Fibroblast of skin of back (primary cell): Measurements from ENCODE around the gene GALNT18.
A peak's percentile ranks its signal among the peaks of the same experiment; 100 is the strongest.

Experiments
- DNase-seq: peaks from one replicate; pipeline ENCODE4 v3.0.0-alpha.2; 2013

The GALNT18 gene

DNA sequence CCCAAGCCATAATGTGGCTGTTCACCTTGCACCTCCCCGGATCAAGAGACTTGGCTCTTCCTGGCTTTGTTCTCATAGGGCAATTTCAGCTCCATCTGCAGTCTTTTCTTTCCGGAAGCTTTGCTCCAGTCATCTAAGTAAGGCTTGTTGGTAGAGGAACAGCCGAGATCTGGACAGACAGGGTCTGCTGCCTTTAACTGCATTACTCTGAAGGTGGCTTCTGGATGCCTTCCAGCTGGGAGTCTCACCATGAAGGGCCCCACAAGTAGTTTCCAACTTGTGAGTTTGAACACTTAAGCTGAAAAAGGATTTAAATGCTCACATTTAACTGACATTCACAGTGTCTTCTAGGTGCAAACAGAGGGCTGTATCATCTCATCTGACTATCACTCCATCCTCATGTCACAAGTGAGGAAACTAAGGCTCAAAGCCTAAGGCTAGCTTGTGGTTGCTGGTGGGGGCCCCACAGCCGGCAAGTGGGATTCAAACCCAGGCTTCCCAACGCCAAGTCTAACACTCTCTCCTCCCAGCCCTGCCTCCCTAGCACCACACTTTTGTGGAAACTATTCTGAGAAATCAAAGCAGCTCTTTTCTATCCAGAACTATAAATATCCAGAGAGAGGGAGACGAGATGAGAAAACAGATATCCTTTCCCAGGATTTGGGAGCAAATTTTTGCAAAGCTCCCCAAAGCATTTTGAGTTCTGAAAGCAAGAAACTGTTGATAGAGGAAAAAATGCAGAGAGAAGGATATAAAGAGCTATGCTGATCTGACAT lies 58.4 kb downstream of the GALNT18 start:
- no peak for DNase-seq

DNA sequence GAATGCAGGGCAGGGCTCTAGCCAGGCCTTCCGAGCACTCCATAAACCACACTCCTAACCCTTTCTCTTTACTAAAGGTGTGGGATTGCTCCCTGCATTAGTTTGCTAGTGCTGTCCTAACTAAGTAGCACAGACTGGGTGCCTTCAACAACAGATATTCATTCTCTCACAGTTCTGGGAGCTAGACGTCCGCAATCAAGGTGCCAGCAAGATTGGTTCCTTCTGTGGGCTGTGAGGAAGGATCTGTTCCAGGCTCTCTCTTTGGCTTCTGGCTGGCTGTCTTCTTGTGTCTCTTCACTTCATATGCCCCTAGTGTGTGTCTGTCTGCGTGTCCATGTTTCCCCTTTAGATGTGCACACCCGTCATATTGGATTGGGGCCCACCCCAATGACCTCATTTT lies 59.8 kb downstream of the GALNT18 start:
- no peak for DNase-seq

DNA sequence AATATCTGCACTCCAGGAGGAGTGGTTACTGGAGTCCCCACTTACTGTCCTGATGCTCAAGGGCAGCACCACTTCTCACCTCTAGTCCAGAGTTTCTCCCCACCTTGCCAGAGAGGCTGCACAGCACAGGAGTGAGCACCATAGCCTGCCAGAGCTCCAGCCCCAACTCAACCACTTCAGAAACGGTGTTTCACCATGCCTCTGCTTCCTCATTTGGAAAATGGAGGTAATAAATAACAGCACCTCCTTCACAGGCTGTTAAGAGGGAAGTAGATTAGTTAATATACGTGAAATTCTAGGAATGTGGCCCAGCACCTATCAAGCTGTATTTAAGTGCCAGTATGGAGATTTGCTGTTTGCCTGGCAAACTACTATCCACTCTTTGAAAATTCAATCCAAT lies 63.0 kb downstream of the GALNT18 start:
- no peak for DNase-seq

DNA sequence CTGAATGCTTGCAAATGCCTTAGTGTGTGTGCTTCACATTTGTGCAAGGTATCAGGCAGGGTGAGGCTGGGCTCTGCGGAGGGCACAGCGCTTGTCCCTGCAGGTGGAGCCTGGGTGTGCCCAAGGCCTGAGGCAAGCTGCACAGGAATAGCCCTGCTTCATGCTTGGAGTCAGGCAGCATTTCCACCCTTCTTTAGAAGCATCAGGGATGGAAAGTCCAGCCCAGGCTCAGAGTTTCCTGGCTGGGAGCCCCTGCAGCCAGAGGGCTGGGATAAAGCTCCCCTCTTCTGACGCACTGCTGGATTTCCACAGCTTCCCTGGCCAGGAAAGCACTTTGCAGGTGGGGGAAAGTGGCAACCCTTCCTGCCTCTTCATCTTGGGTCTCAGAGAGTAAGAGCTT lies 63.4 kb downstream of the GALNT18 start:
- no peak for DNase-seq

DNA sequence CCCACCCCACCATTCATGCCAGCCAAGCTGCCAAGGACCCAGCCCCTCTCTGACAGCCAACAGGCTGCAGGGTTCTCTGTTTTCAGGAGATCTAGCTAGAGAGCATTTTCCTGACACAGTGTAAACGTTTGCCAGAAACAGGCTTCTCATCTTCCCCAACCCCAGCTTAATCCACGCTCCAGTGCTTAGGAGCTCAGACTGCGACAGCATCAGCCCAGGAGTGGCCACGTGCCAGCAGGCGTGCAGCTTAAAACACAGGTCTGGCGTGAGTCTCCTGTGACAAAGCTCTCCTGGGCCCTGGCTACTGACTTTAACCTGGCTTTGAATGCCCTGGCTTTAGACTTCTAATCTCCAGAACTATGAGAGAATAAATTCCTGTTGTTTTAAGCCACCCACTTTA lies 66.6 kb downstream of the GALNT18 start:
- no peak for DNase-seq

DNA sequence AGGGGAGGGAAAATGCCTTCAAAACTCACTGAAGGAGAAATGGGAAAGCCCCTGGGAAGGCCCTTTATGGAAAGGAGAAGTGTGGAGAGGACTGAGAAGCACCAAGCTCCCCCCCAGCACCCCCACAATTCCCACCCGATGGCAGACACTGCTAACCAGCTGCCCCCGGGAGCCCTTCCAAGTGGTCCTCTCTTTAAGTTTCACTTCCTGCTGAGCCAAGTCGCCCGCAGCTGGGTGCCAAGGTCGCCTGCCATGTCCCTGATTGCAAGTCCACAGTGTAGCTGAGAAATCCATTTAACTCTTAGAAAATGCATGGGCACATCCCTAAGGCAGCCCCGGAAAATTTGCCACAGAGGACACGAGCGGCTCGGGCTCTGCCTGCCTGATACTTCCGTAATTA lies 68.2 kb downstream of the GALNT18 start:
- DNase-seq, result no peak

DNA sequence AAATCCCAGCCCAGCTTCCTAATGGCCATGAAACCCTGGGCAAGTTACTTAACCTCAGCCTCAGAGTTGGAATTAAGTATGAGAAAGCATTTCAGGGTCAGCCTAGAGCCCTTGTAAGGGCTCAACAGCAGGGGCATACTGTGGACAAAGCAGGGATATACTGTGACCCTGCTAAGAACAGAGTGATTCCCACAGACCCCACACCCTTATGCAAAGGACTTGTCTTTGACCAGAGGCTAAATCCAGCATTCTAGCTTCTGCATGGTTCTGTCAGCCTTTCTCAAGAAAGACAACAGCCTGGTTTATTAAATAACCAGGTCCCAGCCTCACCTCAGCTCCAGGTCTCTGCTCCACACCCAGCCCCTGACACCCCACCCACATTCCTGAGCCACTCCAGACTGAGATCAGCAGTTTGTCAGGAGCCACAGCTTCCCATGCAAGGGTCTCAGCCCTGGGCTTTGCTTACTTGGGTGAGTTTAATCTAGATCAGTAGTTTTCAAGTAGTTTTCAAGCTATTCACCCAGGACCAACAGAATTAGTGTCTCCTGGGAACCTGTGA lies 69.2 kb downstream of the GALNT18 start:
- DNase-seq, result no peak

DNA sequence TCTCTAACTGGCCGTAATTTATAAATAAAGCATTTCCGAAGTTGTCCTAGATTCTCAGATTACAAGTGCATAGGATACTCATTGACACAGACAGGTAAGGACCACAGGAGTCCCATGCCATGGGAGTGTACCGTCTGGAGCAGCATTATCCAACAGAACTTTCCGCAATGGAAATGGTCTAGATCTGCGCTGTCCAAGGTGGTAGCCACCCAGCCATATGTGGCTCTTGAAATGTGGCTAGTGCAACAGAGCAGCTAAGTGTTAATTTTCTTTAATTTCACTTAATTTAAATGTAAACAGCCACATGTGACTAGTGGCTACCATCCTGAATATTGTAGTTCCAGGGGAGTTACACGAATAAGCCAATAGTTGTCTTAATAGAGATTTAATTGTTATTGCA lies 71.3 kb downstream of the GALNT18 start:
- DNase-seq, result no peak

DNA sequence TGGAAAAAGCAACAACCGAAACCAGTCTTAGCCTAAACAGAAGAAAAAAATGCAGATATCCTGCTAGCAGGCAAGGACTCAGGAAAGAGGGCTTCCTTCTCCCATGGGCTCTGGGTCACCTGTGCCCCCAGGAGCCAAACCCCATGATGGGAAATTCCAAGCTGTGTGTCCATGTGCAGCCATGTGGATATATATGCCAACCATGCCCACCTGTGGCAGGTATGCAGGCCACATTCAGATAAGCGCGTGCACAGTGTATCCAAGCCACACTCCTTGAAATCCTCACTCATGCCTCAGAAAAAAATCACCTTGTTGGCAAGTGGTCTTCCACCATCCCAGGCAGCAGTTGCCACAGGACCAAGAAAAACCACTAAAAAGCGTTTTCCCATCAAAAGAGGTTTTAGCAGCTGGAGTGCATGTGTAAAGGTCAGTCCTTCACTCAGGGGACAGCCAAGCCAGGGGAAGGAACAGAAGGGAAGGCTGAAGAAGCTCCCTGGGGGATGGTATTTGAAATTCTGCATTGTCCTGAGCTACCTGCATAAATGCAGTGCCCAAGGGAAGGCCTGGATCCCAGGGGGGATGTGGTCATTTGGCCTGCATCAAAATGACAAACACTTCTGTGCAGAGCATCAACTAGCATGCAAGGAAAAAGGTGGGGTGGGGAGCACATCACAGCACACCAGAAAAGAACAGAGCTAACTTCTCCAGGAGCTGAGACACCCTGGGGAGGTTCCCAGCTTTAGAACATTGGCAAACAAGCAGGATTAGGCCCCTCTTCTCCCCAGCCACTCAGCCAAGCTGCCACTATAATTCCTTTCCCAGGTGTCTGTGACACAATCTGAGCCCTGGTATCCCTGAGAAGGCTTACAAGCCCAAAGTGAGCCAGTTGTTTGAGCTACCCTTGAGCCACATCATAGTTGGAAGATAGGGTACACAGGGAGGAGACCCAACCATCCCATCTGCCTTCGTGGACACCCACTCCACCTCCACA lies 76.2 kb downstream of the GALNT18 start:
- DNase-seq, result no peak

DNA sequence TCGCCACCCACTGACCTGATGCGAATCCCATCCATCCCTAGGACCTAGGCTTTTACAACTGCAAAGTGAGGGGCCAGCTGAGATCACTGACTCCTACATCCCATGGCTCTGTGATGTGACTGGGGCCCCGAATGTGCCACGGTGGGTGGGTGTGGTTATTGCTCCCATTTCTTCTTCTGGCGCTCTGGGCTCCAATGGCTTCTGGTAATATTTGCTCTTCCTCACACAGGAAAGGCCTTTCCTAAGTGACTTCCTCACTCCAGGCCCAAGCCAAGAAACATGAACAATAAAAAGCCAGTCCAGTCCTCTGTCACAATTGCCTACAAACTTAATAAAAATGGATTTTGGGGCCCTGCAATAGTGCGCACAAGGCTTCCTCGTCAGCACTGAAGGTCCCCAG lies 78.1 kb downstream of the GALNT18 start:
- no peak for DNase-seq

DNA sequence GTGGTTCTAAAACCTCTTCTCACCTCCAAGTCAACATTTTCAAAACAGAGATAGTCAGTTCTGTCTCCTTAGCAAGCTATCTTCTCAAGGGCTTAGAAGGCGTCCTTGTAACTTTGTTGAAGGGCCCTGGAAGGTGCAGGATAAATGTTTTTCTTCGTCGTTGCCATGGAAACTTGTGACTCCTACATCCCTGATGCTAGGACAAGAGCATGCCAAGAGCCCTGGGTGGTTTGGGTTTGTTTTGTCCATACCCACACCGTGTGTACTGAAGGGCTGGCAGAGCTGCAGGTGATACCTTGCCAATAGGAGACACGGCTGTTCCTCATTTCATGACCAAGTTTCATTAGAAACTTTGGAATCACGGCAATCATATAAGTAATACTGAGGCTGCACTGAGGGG lies 81.6 kb downstream of the GALNT18 start:
- DNase-seq, result no peak

DNA sequence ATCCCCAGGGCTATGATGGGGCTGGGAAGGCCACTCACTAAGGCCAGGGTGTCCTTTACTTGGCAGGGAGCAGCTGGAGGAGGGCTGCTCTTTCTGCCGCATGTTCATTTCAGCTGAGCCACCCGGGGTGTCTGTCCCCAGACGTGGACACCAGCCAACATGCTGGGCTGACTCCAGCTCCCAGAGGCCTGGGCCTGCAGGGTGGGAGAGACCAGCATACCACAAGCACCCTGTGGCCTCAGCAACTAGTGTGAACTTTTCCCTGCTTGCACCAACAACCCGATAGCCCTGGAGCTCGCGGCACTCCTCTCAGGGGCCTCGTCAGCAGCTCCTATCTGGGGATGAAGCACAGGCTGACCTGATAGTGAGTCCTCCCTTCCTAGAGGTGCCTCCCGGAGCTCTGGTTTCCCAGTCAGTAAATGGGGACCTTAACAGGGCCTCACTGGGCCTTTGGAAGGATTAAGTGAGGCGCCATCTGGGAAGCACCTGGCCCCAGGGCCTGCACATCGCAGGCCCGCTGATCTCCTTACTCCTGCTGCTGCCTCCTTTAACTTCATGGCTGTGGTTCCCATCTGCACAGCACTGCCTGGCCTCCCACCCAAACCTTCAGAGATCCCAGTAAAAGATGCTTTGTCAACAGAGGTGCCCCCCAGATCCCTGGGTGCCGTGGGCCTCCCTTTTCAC lies 83.4 kb downstream of the GALNT18 start:
- peak; percentile 7 for DNase-seq

DNA sequence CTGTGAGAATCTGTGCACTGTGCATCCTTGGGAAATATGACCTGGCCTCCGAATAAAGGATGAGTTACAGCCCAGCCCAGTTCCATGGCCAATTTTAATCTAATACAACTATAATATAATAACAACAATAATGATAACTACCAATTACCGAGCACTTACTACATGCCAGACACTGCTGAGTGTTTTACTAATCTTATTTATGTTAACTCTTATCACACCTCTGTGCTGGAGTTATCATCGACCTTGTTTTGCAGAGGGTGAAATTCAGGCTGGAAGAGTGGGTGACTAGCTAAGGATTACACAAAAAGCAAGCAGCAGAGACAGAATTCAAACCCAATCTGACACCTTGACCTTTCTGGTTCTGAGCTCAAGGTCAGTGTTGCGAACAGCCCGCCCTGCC lies 83.9 kb downstream of the GALNT18 start:
- DNase-seq, result no peak

DNA sequence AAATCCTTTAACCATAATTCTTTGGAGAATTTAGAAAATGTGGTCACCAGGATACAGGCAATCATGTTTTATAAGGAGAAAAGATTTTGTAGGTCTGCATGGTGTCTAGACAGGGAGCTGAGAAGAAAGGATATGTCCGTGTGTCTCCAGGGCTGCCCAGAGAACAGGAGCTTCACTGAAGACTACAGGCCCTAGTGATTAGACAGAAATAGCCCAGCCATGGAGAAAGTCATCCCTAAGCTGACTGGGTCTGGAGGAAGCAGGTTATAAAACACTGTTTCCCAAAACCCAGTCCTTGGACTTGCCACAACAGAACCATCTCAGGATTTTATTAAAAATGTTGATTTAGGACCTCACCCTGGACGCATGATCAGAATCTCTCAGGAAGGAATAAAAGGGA lies 84.4 kb downstream of the GALNT18 start:
- no peak for DNase-seq

DNA sequence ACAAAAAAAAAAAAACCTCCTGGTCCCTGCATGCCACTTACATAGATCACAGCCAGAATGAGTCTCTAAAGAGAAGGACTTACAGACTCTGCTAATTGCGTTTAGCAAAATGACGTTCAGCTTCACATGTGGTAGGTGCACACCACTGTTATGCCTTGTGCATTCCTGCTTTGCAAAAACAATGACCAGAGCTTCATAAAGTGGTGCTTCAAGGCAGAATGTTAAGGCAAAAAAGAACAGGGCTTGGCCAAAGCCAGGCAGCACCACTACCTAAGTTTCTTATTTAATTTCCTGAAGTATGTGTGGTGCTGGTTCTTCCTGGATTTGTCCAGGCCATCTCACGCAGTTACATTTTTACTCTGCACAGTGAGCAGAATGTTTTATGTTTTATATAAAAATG lies 85.2 kb downstream of the GALNT18 start:
- DNase-seq, result no peak

DNA sequence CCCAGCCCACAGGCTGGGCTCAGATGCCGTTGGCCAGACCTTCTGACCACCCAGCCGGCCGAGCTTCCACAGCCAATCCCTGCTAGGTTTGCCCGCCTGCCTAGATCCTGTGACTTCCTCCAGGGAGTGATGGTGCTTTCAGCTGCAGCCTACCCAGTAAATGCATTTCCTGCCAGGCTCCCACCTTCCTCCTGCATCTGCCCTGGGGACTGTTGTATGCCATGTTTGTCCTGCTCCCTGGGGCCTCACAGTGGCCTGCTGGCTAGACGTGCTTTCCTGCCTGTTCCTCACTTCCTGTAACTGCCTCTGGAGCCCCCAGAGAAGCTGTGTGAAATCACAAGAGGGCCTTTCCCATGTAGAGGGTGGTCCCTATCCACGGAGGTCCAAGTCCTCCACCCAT lies 86.2 kb downstream of the GALNT18 start:
- DNase-seq, result no peak

DNA sequence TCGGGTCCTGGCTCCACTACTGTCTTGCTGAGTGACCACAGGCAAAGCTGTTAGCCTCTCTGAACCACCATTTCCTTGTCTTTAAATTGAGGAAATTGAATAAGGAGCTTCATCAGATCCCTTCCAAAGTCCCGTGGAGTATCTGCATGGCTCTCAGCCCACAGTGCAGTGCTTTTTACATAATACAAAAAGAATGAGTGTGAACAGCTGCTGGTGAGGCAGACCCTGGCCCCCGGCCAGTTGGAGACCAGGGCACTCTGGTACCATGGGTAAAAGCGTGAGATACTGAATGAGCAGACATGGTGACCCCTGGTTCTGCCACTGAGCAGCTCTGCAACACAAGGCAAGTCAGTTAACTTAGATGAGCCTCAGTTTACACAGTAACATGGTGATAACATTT lies 86.8 kb downstream of the GALNT18 start:
- DNase-seq, result no peak

DNA sequence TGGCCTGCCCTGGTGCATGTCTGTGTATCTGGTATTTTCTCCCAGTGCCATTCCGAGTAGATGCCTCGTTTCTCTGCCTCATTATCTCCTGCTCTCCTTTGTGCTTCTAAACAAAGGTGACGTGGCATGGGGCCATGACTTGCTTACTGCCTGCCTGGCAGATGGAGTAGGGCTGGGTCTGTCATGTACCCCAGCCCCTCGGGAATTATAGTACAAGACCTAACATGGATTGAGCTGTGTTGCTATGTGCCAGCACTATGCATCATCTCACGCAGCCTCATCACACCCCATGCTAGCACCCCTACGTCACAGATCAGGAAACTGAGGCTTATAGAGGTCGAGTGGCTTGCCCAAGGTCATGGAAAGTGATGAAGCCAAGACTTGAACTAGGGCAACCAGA lies 88.1 kb downstream of the GALNT18 start:
- no peak for DNase-seq

DNA sequence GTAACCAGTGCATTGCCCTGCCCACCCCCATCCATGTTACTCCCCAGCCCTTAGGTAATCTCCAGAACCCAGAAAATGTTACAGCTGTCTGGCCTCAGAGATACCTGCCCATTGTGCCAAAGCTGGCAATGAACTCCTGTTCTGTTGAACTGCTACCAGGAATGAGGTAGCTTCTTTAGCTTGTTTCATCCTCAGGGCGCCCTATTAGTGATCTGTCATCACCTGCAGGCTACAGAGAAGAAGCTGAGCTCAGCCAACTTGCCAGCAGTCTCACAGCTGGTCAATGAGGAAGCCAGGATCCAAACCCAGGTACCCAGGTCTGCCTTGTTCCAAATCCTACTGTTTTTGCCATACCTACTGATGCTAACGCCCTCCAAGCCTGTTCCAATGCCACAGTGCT lies 88.7 kb downstream of the GALNT18 start:
- DNase-seq, result no peak

DNA sequence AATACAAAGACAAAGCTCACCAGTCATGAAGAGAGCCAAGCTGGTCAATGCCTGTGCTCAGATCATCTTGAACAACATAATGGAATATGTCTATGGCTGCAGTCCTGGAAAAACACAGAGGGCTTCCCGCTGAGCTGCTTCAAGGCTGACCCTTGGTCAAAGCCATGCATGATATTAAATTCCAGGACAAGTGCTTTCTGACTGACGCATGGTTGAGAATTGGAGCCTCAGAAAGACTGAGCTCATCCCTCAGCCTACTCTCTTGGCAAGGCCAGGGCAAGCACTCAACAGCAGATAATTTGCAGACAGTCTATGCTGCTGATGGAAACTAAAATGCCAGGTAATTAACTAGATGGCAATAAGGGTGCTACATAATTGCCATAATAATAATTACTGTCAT lies 89.2 kb downstream of the GALNT18 start:
- peak; percentile 15 for DNase-seq

DNA sequence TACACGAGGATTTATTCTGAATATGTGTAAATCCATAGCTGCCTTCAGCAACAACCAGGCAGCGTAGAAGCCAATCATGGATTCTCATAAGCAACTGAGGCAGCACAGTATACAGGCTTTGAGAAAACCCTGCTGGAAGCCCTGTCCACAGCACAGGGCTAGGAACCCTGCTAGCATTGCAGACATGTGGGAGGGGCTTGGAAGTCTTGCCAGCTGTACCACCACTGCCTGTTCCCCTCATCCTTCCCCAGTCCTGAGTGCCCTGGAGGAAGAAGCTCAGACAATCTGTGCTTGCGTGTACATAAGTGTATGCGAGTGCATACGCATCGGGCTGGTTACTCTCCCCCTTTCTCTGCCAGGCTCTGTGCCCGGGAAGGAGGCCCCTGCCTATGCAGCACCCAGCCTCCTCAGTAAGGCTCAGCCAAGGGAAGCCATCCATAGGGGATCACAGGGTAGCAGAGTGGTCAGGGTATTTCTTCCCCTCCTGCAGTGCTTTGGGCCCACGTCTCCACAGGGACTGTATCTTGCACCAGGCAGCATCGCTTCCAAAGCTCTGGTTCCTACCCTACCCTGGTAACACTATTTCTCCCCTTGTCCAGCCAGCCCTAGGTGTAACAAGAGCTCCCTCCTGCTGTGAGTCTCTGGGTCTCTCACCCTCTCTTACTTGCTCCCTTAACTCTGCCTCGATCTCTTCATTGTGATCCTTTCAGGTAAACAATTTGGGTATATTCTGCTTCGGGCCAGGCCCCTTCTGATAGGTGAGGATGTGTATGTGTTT lies 90.5 kb downstream of the GALNT18 start:
- DNase-seq, result no peak

DNA sequence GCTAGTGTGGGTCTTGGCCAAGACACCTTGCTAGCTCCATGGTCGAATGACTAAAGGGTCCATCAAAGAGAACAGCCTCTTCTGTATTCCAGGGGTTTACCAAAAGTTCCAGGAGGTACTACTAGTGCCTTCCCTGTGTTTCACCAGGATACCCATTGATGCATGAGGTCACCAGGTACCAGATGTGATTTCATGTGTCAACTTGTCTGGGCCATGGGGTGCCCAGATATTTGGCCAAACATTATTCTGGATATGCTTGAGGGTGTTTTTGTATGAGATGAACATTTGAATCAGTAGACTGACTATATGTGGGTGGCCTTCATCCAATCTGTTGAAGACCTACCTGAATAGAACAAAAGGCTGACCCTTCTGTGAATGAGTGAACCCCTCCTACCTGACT lies 92.8 kb downstream of the GALNT18 start:
- DNase-seq, result no peak
